NCI-H1694 (cell line): ENCODE data around the gene EBPL.

Experiments used
- DNase-seq: peaks from one replicate; lab custom pipeline; 2025; lab: John Stamatoyannopoulos, UW

EBPL gene

GRCh38 chr13:49676581-49677298, 14.5 kb downstream of the EBPL start:
- DNase-seq = no peak

- DNase-seq = no peak
These were observed 20.5 kb downstream of the EBPL start for GRCh38 chr13:49670828-49671227.

GRCh38 chr13:49669735-49670309, 21.5 kb downstream of the EBPL start:
- DNase-seq = peak; percentile 61

- DNase-seq = no peak
These were observed 23.5 kb downstream of the EBPL start for GRCh38 chr13:49667773-49668172.

GRCh38 chr13:49664606-49665005, 26.7 kb downstream of the EBPL start:
- no peak for DNase-seq

- DNase-seq = no peak
These were observed 34.0 kb downstream of the EBPL start for GRCh38 chr13:49657241-49657641.

- no peak for DNase-seq
These were observed 35.4 kb downstream of the EBPL start for GRCh38 chr13:49655906-49656305.

- no peak for DNase-seq
These were observed 37.3 kb downstream of the EBPL start for GRCh38 chr13:49654011-49654410.

- no peak for DNase-seq
These were observed 37.8 kb downstream of the EBPL start for GRCh38 chr13:49653478-49653877.

GRCh38 chr13:49652355-49653305, 38.7 kb downstream of the EBPL start:
- DNase-seq = peak; percentile 15

GRCh38 chr13:49651570-49652354, 39.5 kb downstream of the EBPL start:
- DNase-seq = no peak

- no peak for DNase-seq
These were observed 41.3 kb downstream of the EBPL start for GRCh38 chr13:49649963-49650312.

GRCh38 chr13:49649244-49649962, 41.9 kb downstream of the EBPL start:
- no peak for DNase-seq

GRCh38 chr13:49646688-49647087, 44.6 kb downstream of the EBPL start:
- no peak for DNase-seq

GRCh38 chr13:49645451-49645850, 45.8 kb downstream of the EBPL start:
- no peak for DNase-seq

GRCh38 chr13:49643035-49643646, 48.1 kb downstream of the EBPL start:
- DNase-seq = no peak

- no peak for DNase-seq
These were observed 49.4 kb downstream of the EBPL start for GRCh38 chr13:49641801-49642291.

- DNase-seq = no peak
These were observed 52.6 kb downstream of the EBPL start for GRCh38 chr13:49638744-49639072.

GRCh38 chr13:49638030-49638743, 53.1 kb downstream of the EBPL start:
- DNase-seq = no peak

GRCh38 chr13:49636705-49637104, 54.6 kb downstream of the EBPL start:
- DNase-seq = no peak
